ENCODE results near the gene NEO1. TPM values are rescaled to one million over a fixed set of nuclear protein-coding genes. Genes with fewer than 3 reads are reported as not detected.

The NEO1 gene
- polyA plus RNA-seq, 1 of the 3 experiments (the other 2 are of a cell fraction): 13.1 TPM

DNA sequence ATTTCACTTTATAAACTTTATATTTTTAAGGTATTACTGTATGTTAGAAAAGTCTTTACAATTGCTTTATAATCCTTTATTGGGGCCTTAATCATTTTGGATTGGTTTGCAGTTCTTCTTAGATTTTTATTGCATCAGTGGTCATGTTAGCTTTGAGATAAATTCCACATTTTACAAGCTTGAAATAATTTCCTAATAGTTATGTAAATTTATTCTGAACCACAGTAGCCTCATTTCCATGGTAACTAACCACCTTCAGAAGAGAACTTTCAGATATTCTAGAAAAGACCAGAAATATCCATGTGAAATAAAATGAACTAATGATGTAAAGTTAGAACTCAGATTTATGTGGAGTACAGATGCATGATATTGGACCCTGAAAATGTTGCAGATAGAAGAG is 94.2 kb downstream of the NEO1 start:
- no peaks in the 10 kb centered on the region for H3K9me3 ChIP-seq
- H3F3A ChIP-seq (replicated peaks; ENCODE audit: insufficient read depth): no peaks in the 10 kb centered on the region
- no peaks in the 10 kb centered on the region for H4K20me1 ChIP-seq (ENCODE audit: insufficient read depth)
- H3K27ac ChIP-seq (ENCODE audit: low read depth in 2 of 2, low read length in 1 of 2): no peak overlapping the region
- peaks cover 0 to 8% of the 10 kb centered on the region in 2 experiments; a peak in 2 of 4 replicates for H3K4me1 ChIP-seq (ENCODE audit: control insufficient read depth in 1 of 2, insufficient read depth in 2 of 2, low read depth in 1 of 2, low read length in 1 of 2)
- H3K79me2 ChIP-seq (ENCODE audit: insufficient read depth): no peaks in the 10 kb centered on the region
- DNase-seq: no peak
- no peaks in the 10 kb centered on the region for H3K36me3 ChIP-seq (replicated peaks in 1 of 2; ENCODE audit: control insufficient read depth in 1 of 2, insufficient read depth in 2 of 2, low read length in 1 of 2)
- TF ChIP-seq MEF2A (IDR thresholded peaks at IDR 0.05; ENCODE audit: borderline replicate concordance, low read depth) (no peak), POLR2AphosphoS5 (IDR thresholded peaks at IDR 0.05; ENCODE audit: low read depth, low read length) (no peak), SIN3A (IDR thresholded peaks at IDR 0.05; ENCODE audit: borderline replicate concordance, low read depth, low read length) (no peak), EZH2phosphoT487 (IDR thresholded peaks at IDR 0.05; ENCODE audit: borderline replicate concordance, low read depth) (no peak), NFIC (IDR thresholded peaks at IDR 0.05; ENCODE audit: borderline replicate concordance) (no peak), RFX5 (IDR thresholded peaks at IDR 0.05; ENCODE audit: low read length) (no peak), FOSL2 (IDR thresholded peaks at IDR 0.05; ENCODE audit: borderline replicate concordance, low read depth) (no peak), TAF1 (IDR thresholded peaks at IDR 0.05; ENCODE audit: borderline replicate concordance, low read depth, low read length) (no peak), CHD2 (IDR thresholded peaks at IDR 0.05; ENCODE audit: low read length, partially characterized antibody) (no peak), MXI1 (IDR thresholded peaks at IDR 0.05; ENCODE audit: low read depth, low read length) (no peak), RXRA (IDR thresholded peaks at IDR 0.05; ENCODE audit: borderline replicate concordance, low read depth) (no peak)
- TF ChIP-seq, protein P1, sequence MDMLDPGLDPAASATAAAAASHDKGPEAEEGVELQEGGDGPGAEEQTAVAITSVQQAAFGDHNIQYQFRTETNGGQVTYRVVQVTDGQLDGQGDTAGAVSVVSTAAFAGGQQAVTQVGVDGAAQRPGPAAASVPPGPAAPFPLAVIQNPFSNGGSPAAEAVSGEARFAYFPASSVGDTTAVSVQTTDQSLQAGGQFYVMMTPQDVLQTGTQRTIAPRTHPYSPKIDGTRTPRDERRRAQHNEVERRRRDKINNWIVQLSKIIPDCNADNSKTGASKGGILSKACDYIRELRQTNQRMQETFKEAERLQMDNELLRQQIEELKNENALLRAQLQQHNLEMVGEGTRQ (IDR thresholded peaks at IDR 0.05; ENCODE audit: borderline replicate concordance, low read depth, low read length): no peak
- TF ChIP-seq, protein P2, sequence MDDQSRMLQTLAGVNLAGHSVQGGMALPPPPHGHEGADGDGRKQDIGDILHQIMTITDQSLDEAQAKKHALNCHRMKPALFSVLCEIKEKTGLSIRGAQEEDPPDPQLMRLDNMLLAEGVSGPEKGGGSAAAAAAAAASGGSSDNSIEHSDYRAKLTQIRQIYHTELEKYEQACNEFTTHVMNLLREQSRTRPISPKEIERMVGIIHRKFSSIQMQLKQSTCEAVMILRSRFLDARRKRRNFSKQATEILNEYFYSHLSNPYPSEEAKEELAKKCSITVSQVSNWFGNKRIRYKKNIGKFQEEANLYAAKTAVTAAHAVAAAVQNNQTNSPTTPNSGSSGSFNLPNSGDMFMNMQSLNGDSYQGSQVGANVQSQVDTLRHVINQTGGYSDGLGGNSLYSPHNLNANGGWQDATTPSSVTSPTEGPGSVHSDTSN (IDR thresholded peaks at IDR 0.05): no peak
- TF ChIP-seq, protein P3, sequence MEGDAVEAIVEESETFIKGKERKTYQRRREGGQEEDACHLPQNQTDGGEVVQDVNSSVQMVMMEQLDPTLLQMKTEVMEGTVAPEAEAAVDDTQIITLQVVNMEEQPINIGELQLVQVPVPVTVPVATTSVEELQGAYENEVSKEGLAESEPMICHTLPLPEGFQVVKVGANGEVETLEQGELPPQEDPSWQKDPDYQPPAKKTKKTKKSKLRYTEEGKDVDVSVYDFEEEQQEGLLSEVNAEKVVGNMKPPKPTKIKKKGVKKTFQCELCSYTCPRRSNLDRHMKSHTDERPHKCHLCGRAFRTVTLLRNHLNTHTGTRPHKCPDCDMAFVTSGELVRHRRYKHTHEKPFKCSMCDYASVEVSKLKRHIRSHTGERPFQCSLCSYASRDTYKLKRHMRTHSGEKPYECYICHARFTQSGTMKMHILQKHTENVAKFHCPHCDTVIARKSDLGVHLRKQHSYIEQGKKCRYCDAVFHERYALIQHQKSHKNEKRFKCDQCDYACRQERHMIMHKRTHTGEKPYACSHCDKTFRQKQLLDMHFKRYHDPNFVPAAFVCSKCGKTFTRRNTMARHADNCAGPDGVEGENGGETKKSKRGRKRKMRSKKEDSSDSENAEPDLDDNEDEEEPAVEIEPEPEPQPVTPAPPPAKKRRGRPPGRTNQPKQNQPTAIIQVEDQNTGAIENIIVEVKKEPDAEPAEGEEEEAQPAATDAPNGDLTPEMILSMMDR (IDR thresholded peaks at IDR 0.05): no peak
- TF ChIP-seq, protein P4, sequence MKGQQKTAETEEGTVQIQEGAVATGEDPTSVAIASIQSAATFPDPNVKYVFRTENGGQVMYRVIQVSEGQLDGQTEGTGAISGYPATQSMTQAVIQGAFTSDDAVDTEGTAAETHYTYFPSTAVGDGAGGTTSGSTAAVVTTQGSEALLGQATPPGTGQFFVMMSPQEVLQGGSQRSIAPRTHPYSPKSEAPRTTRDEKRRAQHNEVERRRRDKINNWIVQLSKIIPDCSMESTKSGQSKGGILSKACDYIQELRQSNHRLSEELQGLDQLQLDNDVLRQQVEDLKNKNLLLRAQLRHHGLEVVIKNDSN (IDR thresholded peaks at IDR 0.05; ENCODE audit: borderline replicate concordance, low read depth): no peak
- TF ChIP-seq, protein P5, sequence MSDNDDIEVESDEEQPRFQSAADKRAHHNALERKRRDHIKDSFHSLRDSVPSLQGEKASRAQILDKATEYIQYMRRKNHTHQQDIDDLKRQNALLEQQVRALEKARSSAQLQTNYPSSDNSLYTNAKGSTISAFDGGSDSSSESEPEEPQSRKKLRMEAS (IDR thresholded peaks at IDR 0.05; ENCODE audit: low read depth): no peak
- H3K9ac ChIP-seq: no peak overlapping the region
- POLR2A ChIA-PET: no interaction called here
- H3K9me2 ChIP-seq: no peaks in the 10 kb centered on the region
- no peak overlapping the region for H3K4me3 ChIP-seq (ENCODE audit: low read depth in 2 of 2, low read length in 1 of 2)
- H3K27me3 ChIP-seq (ENCODE audit: insufficient read depth): no peaks in the 10 kb centered on the region
- CTCF ChIA-PET: interaction anchor here (1.0 kb wide), 1 partner anchor 95 kb away, joined by 4 read pairs; no protein-coding TSS in a partner anchor
- H2AFZ ChIP-seq (ENCODE audit: low read depth): no peak overlapping the region
- no peak overlapping the region for H3K4me2 ChIP-seq
